PC-3 (cell line): Measurements from ENCODE around the gene GNB1. TPM values are rescaled to one million over a fixed set of nuclear protein-coding genes. Genes with fewer than 3 reads are reported as not detected.

Experiments
- ATAC-seq: fragments of 200-7000 bp; cut with Tn5 transposase; 2 replicates; pipeline ENCODE4 v1.9.1; 2020; ENCODE audit warnings: mild to moderate bottlenecking, moderate library complexity
- BruUV-seq: library from RNA; stranded (reverse); fragments of 400-500 nt; replicated peaks from 2 replicates; lab custom pipeline; 2021; lab: Mats Ljungman, UMichigan
- CTCF ChIA-PET: fragments of 300-600 bp; sonication (Branson Sonifier 250); formaldehyde crosslinking; loops from one replicate; lab custom pipeline; 2022; ENCODE audit warnings: antibody characterized with exemption; lab: Charles Lee
- POLR2A ChIA-PET: fragments of 300-600 bp; sonication (Branson Sonifier 250); formaldehyde crosslinking; loops from one replicate; lab custom pipeline; 2022; ENCODE audit warnings: antibody characterized with exemption; ENCODE audit not compliant: unreplicated experiment; lab: Charles Lee
- DNase-seq: peaks from one replicate; pipeline ENCODE4 v3.0.0-alpha.2; 2015
- H2AFZ ChIP-seq: fragments of 300-600 bp; sonication (generic); 2 replicates; pipeline ENCODE4 v1.6.0; 2016; ENCODE audit warnings: antibody characterized with exemption, low read length
- H3F3A ChIP-seq: fragments of 300-600 bp; sonication (generic); one replicate; pipeline ENCODE4 v1.6.0; 2017; ENCODE audit warnings: antibody characterized with exemption, low read length, control low read depth, mild to moderate bottlenecking; ENCODE audit not compliant: unreplicated experiment
- H3K27ac ChIP-seq: fragments of 300-600 bp; sonication (generic); 2 replicates; pipeline ENCODE4 v1.5.1; 2016; ENCODE audit warnings: mild to moderate bottlenecking, low read length
- H3K27me3 ChIP-seq: fragments of 300-600 bp; sonication (generic); 2 replicates; pipeline ENCODE4 v1.6.1; 2016; ENCODE audit warnings: low read length, mixed read lengths
- H3K36me3 ChIP-seq: fragments of 300-600 bp; sonication (generic); 2 replicates; pipeline ENCODE4 v1.6.1; 2016; ENCODE audit warnings: low read depth, mixed run types, low read length, mixed read lengths
- H3K4me1 ChIP-seq: fragments of 300-600 bp; sonication (generic); 2 replicates; pipeline ENCODE4 v1.5.1; 2016; ENCODE audit warnings: low read length; ENCODE audit not compliant: insufficient read depth
- H3K4me2 ChIP-seq: fragments of 300-600 bp; sonication (generic); 2 replicates; pipeline ENCODE4 v1.6.0; 2016; ENCODE audit warnings: low read length
- H3K4me3 ChIP-seq: fragments of 300-600 bp; sonication (generic); 2 replicates; pipeline ENCODE4 v1.5.1; 2016; ENCODE audit warnings: mild to moderate bottlenecking, low read length, mixed read lengths
- H3K79me2 ChIP-seq: fragments of 300-600 bp; sonication (generic); 2 replicates; pipeline ENCODE4 v1.6.1; 2017; ENCODE audit warnings: low read length, mixed read lengths
- H3K9ac ChIP-seq: fragments of 300-600 bp; sonication (generic); 2 replicates; pipeline ENCODE4 v1.6.0; 2016; ENCODE audit warnings: mild to moderate bottlenecking, low read length
- H3K9me2 ChIP-seq: fragments of 300-600 bp; sonication (generic); replicated peaks from 2 replicates; pipeline ENCODE4 v1.6.1; 2016; ENCODE audit warnings: mixed run types, low read length, mixed read lengths
- H3K9me3 ChIP-seq: fragments of 300-600 bp; sonication (generic); 2 replicates; pipeline ENCODE4 v1.6.1; 2016; ENCODE audit warnings: low read length, mixed read lengths
- H4K20me1 ChIP-seq: fragments of 300-600 bp; sonication (generic); 2 replicates; pipeline ENCODE4 v1.6.1; 2016; ENCODE audit warnings: low read length, mixed read lengths
- CTCF ChIP-seq: fragments of 300-600 bp; sonication (generic); conservative IDR thresholded peaks from 2 replicates; pipeline ENCODE4 v1.5.1; 2017; ENCODE audit warnings: antibody characterized with exemption, low read depth, mild to moderate bottlenecking, low read length
- EZH2 ChIP-seq: fragments of 300-600 bp; sonication (generic); IDR thresholded peaks from one replicate; pipeline ENCODE4 v1.6.1; 2017; ENCODE audit warnings: antibody characterized with exemption, mild to moderate bottlenecking, low read length; ENCODE audit not compliant: unreplicated experiment
- EZH2phosphoT487 ChIP-seq: fragments of 300-600 bp; sonication (generic); IDR thresholded peaks from 2 replicates; pipeline ENCODE4 v1.6.1; 2018; ENCODE audit warnings: mild to moderate bottlenecking, antibody characterized with exemption, low read length, borderline replicate concordance
- intact Hi-C: fragments of 100-400 bp; cut with micrococcal nuclease; formaldehyde crosslinking; loops from 2 replicates; pipeline ENCODE4 v1.9.0; 2023
- total RNA-seq: library from RNA; depleted of rRNA; stranded (reverse); fragments of >200 nt; gene quantifications from 2 replicates; pipeline ENCODE4 v1.2.3, GENCODE V29; 2014

The GNB1 gene
- total RNA-seq, 1 experiment from 2014 or later, result 125 TPM

- Histone ChIP-seq H3K4me3 (no peak overlapping the region), H3K36me3 (no peaks in the 10 kb centered on the region), H4K20me1 (no peaks in the 10 kb centered on the region), H3K27ac (no peak overlapping the region), H3K9me2 (no peaks in the 10 kb centered on the region), H2AFZ (no peak overlapping the region), H3K9me3 (no peaks in the 10 kb centered on the region), H3K4me1 (peaks cover 15% of the 10 kb centered on the region), H3K9ac (no peak overlapping the region), H3K4me2 (no peak overlapping the region), H3F3A (no peaks in the 10 kb centered on the region), H3K79me2 (no peaks in the 10 kb centered on the region), H3K27me3 (no peaks in the 10 kb centered on the region)
- POLR2A ChIA-PET, result interaction anchor here (0.6 kb wide), 1 partner anchor 44 kb away, joined by 6 read pairs; no protein-coding TSS in a partner anchor
- intact Hi-C loops, result no loop called here
- ATAC-seq, result no peak
- no TSS peak for BruUV-seq
- TF ChIP-seq CTCF (no peak), EZH2 (no peak), EZH2phosphoT487 (no peak)
- no peak for DNase-seq
- CTCF ChIA-PET, result no interaction called here
Measured at GRCh38 chr1:1915911-1916840, 25.3 kb upstream of the GNB1 start.

GRCh38 chr1:1914971-1915692, 24.2 kb upstream of the GNB1 start, which contains the start of gene CALML6:
CALML6 (plus strand) TSS chr1:1915260; CDS start chr1:1915281, 21 bp downstream.
- CTCF ChIA-PET, result no interaction called here
- POLR2A ChIA-PET, result interaction anchor here (0.6 kb wide), 1 partner anchor 45 kb away, joined by 6 read pairs; no protein-coding TSS in a partner anchor
- H3K9me3 ChIP-seq, result no peaks in the 10 kb centered on the region
- TF ChIP-seq EZH2phosphoT487, result no peak
- TF ChIP-seq CTCF, result no peak
- no peak for TF ChIP-seq EZH2
- no peak within 1 kb of the TSS for H3K27ac ChIP-seq
- H3F3A ChIP-seq, result no peaks in the 10 kb centered on the region
- no peak within 1 kb of the TSS for H3K4me2 ChIP-seq
- no peak for DNase-seq
- H3K9ac ChIP-seq, result no peak within 1 kb of the TSS
- no peaks in the 10 kb centered on the region for H3K79me2 ChIP-seq
- intact Hi-C loops, result no loop called here
- H2AFZ ChIP-seq, result no peak within 1 kb of the TSS
- BruUV-seq, result no TSS peak
- H3K36me3 ChIP-seq, result no peaks in the 10 kb centered on the region
- H3K4me3 ChIP-seq, result no peak within 1 kb of the TSS
- no peak for ATAC-seq
- H3K27me3 ChIP-seq, result no peaks in the 10 kb centered on the region
- no peaks in the 10 kb centered on the region for H4K20me1 ChIP-seq
- no peaks in the 10 kb centered on the region for H3K9me2 ChIP-seq
- H3K4me1 ChIP-seq, result peaks cover 15% of the 10 kb centered on the region
